H54 (cell line): ENCODE measurements around the gene DGLUCY.
"Not testable (repeated sequence)": the region's sequence is repeated elsewhere in the genome, so short reads cannot be mapped to it uniquely, and the experiment has no call there.

ENCODE experiments used
- DNase-seq: peaks from one replicate; pipeline ENCODE4 v3.0.0; 2011; ENCODE audit warnings: low spot score, mixed read lengths; ENCODE audit not compliant: insufficient read length
- FAIRE-seq: peaks from 3 replicates; lab custom pipeline; 2011; peaks lifted over from hg19 to GRCh38; lab: Jason Lieb, UNC
- POLR2A ChIP-seq: IDR thresholded peaks from 2 replicates; pipeline ENCODE4 v1.6.1; 2011; ENCODE audit warnings: low read depth, mild to moderate bottlenecking, low read length

Gene DGLUCY

GRCh38 chr14:91094772-91095171, 19.1 kb upstream of the DGLUCY start:
- DNase-seq (no peak), FAIRE-seq (no peak)
- no peak for TF ChIP-seq POLR2A

- DNase-seq (no peak), FAIRE-seq (no peak)
- TF ChIP-seq POLR2A: no peak
Measured at GRCh38 chr14:91095178-91095577, 18.7 kb upstream of the DGLUCY start.

GRCh38 chr14:91097657-91098056, 16.2 kb upstream of the DGLUCY start:
- FAIRE-seq, DNase-seq: not testable (repeated sequence)

GRCh38 chr14:91098591-91098990, 15.3 kb upstream of the DGLUCY start:
- FAIRE-seq: peak; percentile 23

GRCh38 chr14:91100102-91100501, 13.8 kb upstream of the DGLUCY start:
- TF ChIP-seq POLR2A: no peak
- DNase-seq (no peak), FAIRE-seq (no peak)

More at GRCh38 chr14:91098591-91098990, 15.3 kb upstream of the DGLUCY start:
- no peak for TF ChIP-seq POLR2A
- DNase-seq: no peak

GRCh38 chr14:91103116-91103515, 10.8 kb upstream of the DGLUCY start:
- TF ChIP-seq POLR2A: no peak
- FAIRE-seq (no peak), DNase-seq (no peak)

GRCh38 chr14:91108941-91109611, 4.8 kb upstream of the DGLUCY start:
- no peak for TF ChIP-seq POLR2A
- FAIRE-seq: peak; percentile 48
- DNase-seq: no peak

- FAIRE-seq (no peak), DNase-seq (no peak)
- no peak for TF ChIP-seq POLR2A
Measured at GRCh38 chr14:91111443-91111842, 2.4 kb upstream of the DGLUCY start.

- no peak for TF ChIP-seq POLR2A
- FAIRE-seq (no peak), DNase-seq (no peak)
Measured at GRCh38 chr14:91112194-91112593, 1.7 kb upstream of the DGLUCY start.

GRCh38 chr14:91114079-91115065, 499 bp downstream of the DGLUCY start:
- FAIRE-seq: peak; percentile 84
- DNase-seq: peak; percentile 61
- 0 out of 2 replicates have a peak, but pooled peaks have one; percentile 40 for TF ChIP-seq POLR2A

- TF ChIP-seq POLR2A: no peak
- FAIRE-seq: no peak
- DNase-seq: no peak
Measured at GRCh38 chr14:91115986-91116770, 2.3 kb downstream of the DGLUCY start.

GRCh38 chr14:91116913-91117588, 3.2 kb downstream of the DGLUCY start:
- FAIRE-seq: no peak

GRCh38 chr14:91117960-91118359, 4.1 kb downstream of the DGLUCY start:
- TF ChIP-seq POLR2A: no peak
- DNase-seq: no peak
- FAIRE-seq: no peak

More at GRCh38 chr14:91116913-91117588, 3.2 kb downstream of the DGLUCY start:
- no peak for TF ChIP-seq POLR2A
- DNase-seq: no peak

- FAIRE-seq (no peak), DNase-seq (no peak)
- no peak for TF ChIP-seq POLR2A
Measured at GRCh38 chr14:91118511-91119068, 4.7 kb downstream of the DGLUCY start.
